ENCODE results near the gene IGSF11.
A peak's percentile ranks its signal among the peaks of the same experiment; 100 is the strongest.
"Not testable (repeated sequence)": the region's sequence is repeated elsewhere in the genome, so short reads cannot be mapped to it uniquely, and the experiment has no call there.

Gene IGSF11, protein sequence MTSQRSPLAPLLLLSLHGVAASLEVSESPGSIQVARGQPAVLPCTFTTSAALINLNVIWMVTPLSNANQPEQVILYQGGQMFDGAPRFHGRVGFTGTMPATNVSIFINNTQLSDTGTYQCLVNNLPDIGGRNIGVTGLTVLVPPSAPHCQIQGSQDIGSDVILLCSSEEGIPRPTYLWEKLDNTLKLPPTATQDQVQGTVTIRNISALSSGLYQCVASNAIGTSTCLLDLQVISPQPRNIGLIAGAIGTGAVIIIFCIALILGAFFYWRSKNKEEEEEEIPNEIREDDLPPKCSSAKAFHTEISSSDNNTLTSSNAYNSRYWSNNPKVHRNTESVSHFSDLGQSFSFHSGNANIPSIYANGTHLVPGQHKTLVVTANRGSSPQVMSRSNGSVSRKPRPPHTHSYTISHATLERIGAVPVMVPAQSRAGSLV

DNA sequence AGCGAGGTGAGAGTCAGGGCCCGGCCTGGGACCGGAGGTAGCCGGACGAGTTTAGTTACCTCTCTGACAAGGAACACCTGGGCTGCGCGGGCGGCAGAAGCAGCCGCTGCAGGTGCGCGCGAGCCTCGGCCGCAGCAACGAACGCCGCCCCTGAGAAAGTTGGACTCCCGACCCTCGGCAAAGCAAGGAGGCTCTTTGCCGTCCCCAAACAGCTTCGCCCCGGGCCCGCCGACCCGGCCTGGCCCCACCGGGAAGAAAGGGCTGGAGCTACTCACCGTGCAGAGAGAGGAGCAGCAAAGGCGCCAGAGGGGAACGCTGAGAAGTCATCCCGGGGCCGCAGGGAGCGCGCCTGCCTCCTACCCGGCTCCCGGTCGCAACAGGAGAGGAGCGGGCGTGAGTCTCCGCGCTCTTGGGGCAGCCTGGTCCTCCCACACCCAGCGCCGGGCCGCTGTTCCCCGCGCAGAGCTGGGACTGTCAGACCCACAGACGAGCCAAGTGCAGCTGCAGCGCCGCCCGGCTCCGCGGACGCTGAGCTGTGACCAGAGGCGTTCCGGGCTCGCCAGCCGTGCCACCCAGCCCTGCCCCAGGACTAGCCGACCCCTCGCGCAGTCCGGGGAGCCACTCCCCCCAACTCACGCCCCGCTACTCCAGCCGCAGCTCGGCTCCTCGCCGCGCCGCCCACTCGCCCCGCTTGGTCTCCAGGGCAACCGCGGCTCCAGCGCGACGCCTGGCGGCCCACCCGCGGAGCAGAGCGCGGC lies at the start of gene IGSF11:
Gene IGSF11 (minus strand): TSS at position 591 of the 758 bp plus-strand sequence. CDS start 264 bp downstream, at position 327.
- DNase-seq (ENCODE audit: extremely low spot score, insufficient read length, low read depth) (peak; percentile 68), FAIRE-seq (no peak)

DNA sequence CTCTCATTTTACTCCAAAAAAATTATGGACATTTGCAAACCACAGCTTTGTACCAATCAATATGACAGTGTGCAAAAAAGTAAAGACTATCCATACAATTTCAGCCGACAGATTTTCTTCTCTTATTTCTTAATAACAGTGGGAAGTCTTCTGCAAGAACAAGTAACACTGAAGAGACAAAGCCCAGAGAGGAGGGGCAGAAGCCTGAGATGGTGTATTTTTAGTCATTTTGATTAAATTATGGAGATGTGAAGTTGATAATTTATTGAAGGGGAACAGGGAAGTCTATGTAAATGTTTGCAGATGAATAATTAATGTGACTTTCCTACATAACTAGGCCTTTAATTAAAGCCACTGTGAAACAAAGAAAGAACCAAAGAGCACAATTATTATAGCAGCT lies 45.7 kb upstream of the IGSF11 start:
- no peak for FAIRE-seq
- DNase-seq (ENCODE audit: extremely low spot score, insufficient read length, low read depth), result no peak

DNA sequence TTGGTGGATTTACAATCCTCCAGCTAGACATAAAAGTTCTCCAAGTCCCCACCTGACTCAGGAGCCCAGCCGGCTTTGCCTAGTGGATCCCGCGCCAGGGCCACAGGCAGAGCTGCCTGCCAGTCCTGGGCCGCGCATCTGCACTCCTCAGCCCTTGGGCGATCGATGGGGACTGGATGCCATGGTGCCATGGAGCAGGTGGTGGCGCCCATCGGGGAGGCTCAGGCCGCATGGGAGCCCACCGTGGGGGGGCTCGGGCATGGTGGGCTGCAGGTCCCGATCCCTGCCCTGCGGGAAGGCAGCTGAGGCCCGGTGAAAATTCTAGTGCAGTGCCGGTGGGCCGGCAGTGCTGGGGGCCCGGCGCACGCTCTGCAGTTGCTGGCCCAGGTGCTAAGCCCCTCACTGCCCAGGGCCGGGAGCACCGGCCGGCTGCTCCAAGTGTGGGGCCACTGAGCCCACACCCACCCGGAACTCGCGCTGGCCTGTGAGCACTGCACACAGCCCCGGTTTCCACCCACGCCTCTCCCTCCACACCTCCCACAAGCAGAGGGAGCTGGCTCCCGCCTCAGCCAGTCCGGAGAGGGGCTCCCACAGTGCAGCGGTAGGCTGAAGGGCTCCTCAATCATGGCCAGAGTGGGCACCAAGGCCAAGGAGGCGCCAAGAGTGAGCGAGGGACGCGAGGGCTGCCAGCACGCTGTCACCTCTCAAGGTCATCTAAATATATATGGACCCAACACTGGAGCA lies 38.8 kb upstream of the IGSF11 start:
- DNase-seq (ENCODE audit: extremely low spot score, insufficient read length, low read depth) (no peak), FAIRE-seq (no peak)

DNA sequence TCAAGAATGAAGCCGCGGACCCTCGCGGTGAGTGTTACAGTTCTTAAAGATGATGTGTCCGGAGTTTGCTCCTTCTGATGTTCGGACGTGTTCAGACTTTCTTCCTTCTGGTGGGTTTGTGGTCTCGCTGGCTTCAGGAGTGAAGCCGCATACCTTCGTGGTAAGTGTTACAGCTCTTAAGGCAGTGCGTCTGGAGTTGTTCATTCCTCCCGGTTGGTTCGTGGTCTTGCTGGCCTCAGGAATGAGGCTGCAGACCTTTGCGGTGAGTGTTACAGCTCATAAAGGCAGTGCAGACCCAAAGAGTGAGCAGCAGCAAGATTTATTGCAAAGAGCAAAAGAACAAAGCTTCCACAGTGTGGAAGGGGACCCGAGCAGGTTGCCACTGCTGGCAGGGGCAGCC lies 37.8 kb upstream of the IGSF11 start:
- FAIRE-seq; DNase-seq (ENCODE audit: extremely low spot score, insufficient read length, low read depth): not testable (repeated sequence)

DNA sequence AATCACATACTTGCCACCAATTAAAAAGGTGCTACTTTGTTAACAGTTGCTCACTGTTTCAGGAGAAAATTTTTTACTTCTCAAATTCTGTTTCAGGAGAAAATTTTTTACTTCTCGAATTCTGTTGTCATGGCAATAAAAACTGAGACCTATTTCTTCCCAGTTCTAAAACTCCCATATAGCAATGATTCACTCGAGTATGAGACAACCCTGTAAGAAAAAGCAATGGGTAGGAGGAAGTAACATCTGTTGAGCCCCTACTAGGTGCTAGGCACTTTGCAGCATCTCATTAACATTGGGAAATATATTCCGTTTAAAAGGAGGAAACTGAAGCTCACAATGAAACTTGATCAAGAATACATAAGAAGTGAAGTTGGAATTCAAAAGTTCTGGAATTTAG lies 35.1 kb upstream of the IGSF11 start:
- DNase-seq (ENCODE audit: extremely low spot score, insufficient read length, low read depth), result no peak
- no peak for FAIRE-seq

DNA sequence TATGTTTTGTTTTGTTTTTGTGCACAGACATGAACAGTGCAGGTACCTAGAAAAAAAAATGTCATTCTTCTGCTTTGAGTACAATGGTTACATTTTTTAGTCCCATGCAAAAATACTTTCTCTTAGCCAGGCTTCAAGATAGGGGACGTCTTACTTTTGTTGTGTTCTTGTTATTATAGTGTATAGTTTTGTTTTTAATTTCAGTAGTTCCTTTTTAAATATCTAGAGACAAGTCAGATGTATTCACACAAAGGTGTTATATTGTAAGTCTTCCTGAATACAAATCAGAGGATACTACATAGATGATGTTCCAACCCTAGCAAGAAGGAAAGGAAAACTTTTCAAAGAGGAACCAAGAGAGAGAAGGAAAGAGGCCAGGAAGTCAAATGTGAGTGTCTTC lies 28.8 kb upstream of the IGSF11 start:
- DNase-seq (ENCODE audit: extremely low spot score, insufficient read length, low read depth), result no peak
- FAIRE-seq, result no peak

DNA sequence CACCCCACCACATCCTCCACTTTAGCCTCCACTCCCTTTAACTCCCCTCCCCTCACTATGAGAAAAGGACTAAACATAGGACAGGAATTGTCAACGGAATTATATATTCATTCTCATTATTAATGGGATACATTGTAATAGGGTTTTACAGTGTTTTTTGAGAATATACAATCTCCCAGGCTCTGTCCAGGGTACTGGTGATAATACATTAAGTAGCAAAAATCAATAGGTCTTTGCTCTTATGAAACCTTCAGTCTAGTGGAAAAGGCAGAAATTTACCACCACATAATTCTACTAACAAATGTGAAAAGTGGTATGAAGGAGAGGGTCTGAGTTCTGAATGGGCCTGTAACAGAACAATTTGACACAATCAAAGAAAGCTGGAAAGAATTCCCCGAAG lies 28.2 kb upstream of the IGSF11 start:
- no peak for DNase-seq (ENCODE audit: extremely low spot score, insufficient read length, low read depth)
- no peak for FAIRE-seq

DNA sequence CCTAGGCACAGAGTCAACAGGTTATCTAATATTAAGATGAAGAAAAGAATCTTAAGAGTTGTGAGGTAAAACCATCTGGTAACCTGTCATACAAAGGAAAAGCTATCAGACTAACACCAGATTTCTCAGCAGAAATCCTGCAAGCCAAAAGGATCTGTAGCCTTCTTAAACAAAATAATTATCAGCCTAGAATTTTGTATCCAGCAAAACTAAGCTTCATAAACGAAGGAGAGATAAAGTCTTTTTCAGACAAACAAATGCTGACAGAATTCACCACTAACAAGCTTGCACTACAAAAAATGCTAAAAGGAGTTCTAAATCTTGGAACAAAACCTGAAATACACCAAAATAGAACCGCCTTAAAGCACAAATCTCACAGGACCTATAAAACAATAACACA lies 9.9 kb upstream of the IGSF11 start:
- no peak for FAIRE-seq

DNA sequence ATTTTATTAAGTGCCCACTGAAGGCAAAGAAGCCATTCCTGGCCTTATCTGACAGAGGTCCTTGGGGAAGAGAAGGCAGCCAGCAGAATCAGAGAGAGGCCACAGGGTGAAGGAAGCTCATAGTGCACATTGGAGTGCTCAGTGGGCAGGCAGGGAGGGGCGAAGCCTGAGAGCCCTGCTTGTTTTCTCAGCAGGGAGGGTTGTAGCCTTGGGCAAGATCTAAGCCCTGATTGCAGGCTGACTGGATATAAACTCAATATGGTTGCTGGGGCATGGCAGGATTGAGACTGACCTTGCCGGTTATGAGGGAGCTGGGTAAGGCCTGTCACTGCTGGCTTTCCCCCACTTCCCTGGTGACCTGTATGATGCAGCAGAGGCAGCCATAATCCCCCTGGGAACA lies 7.5 kb upstream of the IGSF11 start:
- DNase-seq (ENCODE audit: extremely low spot score, insufficient read length, low read depth) (no peak), FAIRE-seq (no peak)

More for the DNA sequence above, 9.9 kb upstream of the IGSF11 start:
- DNase-seq (ENCODE audit: extremely low spot score, insufficient read length, low read depth), result no peak

DNA sequence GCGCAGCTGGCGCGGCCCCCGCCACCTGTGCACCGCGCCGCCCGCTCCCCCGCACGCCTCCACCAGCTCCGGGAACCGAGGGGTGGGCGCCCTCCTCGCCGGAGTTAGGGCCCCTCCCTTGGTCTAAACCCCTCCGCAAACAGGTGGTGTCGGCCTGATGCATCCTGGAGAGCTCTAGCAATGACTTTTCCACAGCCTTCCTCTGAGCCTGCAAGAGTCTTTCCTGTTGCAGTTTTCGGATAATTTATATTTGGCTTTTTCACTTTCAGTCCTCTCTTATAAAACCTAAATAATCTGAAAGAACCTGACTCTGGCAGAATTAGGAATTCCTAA lies 334 bp upstream of the IGSF11 start:
- FAIRE-seq, result no peak
- no peak for DNase-seq (ENCODE audit: extremely low spot score, insufficient read length, low read depth)

DNA sequence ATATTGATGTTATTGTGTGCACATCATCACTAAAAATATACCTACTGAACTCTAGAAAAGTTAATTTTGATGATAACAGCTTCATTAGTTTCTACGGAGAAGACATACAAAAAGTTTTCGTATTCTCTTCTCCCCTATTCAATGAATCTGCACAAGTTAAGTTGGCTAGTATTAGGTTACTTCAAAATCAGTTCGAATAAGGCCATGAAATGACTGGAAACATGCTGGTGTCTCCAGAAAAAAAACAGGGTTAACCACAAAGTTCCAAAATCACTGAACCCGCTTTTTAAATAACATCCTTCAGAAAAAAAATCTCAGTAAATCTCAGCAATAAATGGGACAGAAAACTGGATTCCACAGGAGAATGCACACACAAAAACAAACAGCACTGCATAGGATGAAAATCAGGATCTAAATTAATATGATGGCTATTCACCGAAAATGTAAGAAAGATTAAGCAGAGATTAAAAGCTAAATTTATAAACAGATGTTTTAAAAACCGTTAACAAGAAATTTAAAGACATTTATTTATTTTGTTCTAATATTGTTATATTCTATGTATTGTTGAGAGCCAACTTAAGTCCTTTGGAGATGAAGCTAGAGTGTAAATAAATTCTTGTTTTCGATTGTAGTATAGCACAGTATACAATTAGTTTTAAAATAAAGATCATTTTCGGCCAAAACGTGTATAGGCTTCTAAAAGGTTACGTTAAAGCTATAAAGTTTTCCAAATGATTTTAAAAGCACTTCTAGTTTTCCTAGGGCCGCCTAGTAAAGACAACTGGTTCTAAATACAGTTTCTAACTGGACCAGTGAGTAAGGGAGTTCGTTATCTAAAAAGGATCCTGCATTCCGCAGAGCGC lies 1.0 kb downstream of the IGSF11 start:
- FAIRE-seq (no peak), DNase-seq (ENCODE audit: extremely low spot score, insufficient read length, low read depth) (no peak)

DNA sequence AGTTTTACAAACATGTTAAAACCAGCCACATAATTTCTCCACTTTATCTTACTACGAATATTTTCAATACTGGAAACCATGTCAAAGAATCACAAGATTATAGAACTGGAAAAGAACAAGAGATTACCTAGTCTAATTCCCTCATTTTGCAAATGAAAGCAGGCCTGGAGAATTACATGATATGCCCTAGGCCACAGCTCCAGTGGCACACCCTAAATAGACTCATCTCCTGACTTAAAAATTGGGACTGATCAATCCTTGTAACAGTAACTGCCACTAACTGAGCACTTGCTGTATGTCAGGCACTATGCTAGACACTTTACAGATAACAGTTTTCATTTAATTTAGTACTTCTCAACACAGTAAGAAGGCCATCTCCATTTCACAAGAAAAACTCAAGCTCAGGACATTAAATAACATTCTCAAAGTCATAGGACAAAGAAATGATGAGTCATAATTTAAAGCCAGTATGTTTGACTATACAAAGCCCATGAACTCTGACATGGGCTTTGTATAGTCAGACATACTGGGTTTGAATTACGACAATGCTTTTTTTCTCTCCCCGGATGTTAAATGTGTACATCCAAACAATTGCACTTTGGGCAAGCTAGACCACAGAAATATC lies 9.4 kb downstream of the IGSF11 start:
- no peak for FAIRE-seq

DNA sequence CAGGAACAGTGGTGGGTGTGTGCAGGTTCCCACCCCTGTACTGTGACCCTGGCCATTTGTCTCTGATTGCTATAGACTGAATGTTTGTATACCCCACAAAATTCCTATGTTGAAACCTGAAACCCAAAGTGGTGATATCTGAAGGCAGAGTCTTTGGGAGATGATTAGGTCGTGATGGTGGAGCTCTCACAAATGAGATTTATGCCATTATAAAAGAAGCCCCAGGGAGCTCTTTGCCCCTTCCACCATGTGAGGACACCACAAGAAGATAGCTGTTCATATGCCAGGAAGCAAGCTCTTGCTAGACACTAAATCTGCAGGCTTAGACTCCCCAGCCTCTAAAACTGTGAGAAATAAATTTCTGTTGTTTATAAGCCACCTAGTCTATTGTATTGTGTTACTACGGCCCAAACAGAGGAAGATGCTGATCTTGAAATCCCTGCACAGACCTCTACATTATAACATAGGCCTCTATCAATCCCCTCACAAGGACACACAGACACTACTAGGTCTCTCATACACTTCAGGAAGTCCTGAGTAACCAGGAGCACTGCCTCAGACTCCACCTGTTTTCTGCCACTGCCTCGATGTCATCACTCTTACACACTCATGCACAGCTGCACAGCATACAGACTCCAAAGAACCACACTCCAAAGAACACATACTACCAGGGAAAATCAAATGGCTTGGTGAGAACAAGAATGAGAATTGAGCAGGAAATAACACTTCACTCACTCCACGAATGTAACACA lies 14.7 kb downstream of the IGSF11 start:
- FAIRE-seq, result no peak
- DNase-seq (ENCODE audit: extremely low spot score, insufficient read length, low read depth), result no peak

More for the DNA sequence above, 9.4 kb downstream of the IGSF11 start:
- no peak for DNase-seq (ENCODE audit: extremely low spot score, insufficient read length, low read depth)

DNA sequence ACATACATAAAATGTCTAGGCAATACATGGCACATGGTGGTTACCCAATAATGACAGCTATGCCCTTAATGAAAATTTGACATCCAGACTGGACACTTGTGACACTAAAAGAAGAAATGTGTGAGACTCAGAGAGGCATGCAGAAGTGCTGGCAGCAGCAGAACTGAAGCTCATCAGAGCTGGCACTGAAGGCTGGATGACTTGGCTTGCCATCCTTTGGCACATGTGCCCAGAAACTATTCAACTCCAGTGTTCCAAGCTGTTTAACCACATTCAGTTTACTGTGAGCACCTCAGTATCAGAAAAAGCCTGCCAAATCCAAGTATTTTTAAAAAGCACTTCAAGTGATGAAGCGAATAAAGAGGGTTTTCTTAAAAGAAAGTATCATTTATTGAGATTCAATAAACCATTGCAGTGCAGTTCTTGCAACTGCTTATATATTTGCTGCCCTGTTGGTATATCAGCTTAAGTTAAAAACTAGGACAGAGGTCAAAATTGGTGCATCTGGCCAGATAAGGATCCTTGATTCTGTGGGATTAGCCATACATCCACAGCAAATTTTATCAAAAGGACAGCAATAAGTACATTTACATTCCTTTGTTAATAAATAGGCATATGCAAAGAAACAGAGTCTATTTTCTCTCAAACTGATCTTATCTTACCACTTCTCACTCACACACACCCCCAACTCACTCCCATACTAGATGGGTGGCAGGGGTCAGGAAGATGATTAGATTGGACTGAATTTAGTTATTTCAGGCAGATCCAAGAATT lies 15.8 kb downstream of the IGSF11 start:
- FAIRE-seq, result no peak
- DNase-seq (ENCODE audit: extremely low spot score, insufficient read length, low read depth), result no peak

DNA sequence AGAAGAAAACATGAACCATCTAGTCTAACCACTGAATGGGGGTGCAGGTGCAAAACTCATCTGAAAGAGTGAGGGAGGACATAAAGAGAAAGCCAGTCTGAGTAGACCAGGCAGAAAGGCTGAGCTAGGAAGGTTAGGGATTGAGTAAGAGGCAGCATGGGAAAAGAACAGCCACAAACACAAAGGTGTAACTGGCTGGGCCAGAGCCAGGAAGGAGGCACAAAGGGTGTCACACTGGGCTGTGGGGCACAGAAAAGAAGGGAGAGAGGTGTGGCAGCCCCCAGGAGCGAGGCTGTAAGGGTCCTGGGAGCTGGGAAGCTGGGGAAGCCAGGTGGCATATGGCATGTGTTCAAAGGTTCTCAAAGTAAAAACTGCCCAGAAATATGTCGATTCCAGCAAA lies 18.7 kb downstream of the IGSF11 start:
- DNase-seq (ENCODE audit: extremely low spot score, insufficient read length, low read depth) (no peak), FAIRE-seq (no peak)

DNA sequence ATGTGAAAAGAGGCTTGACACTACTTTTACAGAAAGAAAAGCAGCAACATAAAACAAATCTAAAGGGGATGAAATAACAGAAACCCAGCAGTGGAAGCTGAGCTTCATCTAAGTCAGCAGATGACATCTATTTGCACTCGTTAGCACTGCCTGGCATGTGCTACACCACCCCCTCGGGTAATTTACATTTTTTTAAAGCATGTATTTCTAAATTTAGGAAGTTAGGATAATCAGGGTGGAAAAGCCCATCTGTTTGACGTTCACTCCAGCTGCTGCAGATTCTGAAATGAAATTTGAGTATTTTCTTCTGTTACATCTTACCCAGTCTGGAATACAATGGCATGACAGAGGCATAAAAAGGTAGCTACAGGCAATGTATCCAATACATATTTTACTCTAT lies 20.7 kb downstream of the IGSF11 start:
- DNase-seq (ENCODE audit: extremely low spot score, insufficient read length, low read depth) (no peak), FAIRE-seq (no peak)

DNA sequence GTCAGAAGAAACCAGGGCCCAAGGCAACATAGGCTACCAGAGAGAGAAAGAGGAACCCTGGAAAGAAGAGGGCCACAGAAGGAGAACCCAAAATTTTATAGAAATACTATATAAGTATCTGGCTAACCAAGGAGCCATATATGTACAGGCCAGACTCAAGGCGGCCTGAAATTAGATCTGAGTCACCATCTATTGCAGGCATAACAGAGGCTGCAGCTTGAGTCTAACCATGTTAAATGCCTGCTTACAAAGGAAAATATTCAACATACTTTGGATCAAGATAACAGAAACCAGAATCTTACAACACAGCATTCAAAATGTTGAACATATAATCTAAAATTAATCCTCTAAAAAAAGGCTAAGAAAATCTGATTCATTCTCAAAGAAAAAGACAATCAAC lies 23.1 kb downstream of the IGSF11 start:
- FAIRE-seq (no peak), DNase-seq (ENCODE audit: extremely low spot score, insufficient read length, low read depth) (no peak)

DNA sequence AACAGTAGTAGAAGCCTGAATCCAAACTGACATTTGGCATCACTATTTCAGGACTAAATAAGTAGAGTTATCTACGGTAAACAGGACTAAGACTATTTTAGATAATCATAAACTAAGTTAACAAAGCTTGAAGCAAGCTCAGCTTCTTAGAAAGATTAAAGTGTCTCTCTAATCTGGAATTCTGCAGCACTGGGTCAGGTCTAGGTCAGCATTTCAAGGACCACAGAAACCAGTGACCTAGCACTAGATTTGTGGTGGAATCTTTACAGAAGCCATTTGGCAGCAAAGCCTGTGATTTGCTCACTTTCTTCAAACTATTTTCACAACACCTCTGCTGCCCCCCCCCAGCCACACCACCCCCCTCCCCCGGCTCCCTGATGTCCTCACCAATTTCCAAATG lies 37.5 kb downstream of the IGSF11 start:
- no peak for DNase-seq (ENCODE audit: extremely low spot score, insufficient read length, low read depth)
- FAIRE-seq, result no peak
